ENCODE data around the gene SAMD4B.

- TF ChIP-seq XRCC5 (IDR thresholded peaks at IDR 0.05; ENCODE audit: low read depth, low read length): no peak
- no peak for TF ChIP-seq CHD2 (IDR thresholded peaks at IDR 0.05; ENCODE audit: low read depth, low read length)
- no peak for TF ChIP-seq ZNF277 (CRISPR knock-in tag; IDR thresholded peaks at IDR 0.05; ENCODE audit: borderline replicate concordance)
Measured at GRCh38 chr19:39415111-39416046, 73.2 kb downstream of the SAMD4B start.

All from K562 (cell line).